Peyer's patch (tissue), 4 donors: ENCODE measurements around the gene LIMS2. TPM values are rescaled to one million over a fixed set of nuclear protein-coding genes. Genes with fewer than 3 reads are reported as not detected.
A peak's percentile ranks its signal among the peaks of the same experiment; 100 is the strongest.

Experiments
- DNase-seq, 3 donors: peaks; one replicate each; pipeline ENCODE4 v3.0.0-alpha.2; 2017 to 2019
- H3K27ac ChIP-seq, 4 donors: fragments of 200-600 bp; sonication (generic); one replicate each; pipeline ENCODE4 v1.5.1; 2016 to 2019
- H3K27me3 ChIP-seq, 2 donors: fragments of 200-600 bp; sonication (generic); one replicate each; pipeline ENCODE4 v1.5.1; 2019
- H3K36me3 ChIP-seq, 3 donors: fragments of 200-600 bp; sonication (generic); one replicate each; pipeline ENCODE4 v1.5.1; 2016 to 2019
- H3K4me1 ChIP-seq, 4 donors: fragments of 200-600 bp; sonication (generic); one replicate each; pipeline ENCODE4 v1.5.1; 2016 to 2019
- H3K4me3 ChIP-seq, 4 donors: fragments of 200-600 bp; sonication (generic); 1 replicate in 3 of 4; 2 replicates in 1 of 4; pipeline ENCODE4 v1.5.1; 2016 to 2019; ENCODE audit warnings: mild to moderate bottlenecking in 1 of 4
- H3K9me3 ChIP-seq, 4 donors: fragments of 200-600 bp; sonication (generic); one replicate each; pipeline ENCODE4 v1.5.1; 2016 to 2019; ENCODE audit warnings: mild to moderate bottlenecking in 1 of 4
- POLR2A ChIP-seq, 2 donors: fragments of 450-650 bp; IDR thresholded peaks; one replicate each; pipeline ENCODE4 v1.5.1; 2017; ENCODE audit warnings: antibody characterized with exemption in 2 of 2, mild to moderate bottlenecking in 2 of 2, moderate library complexity in 2 of 2
- total RNA-seq, 4 donors: library from RNA; depleted of rRNA; stranded (reverse); fragments of >200 nt; gene quantifications; one replicate each; pipeline ENCODE4 v1.1.0, GENCODE V29; 2016
- TF ChIP-seq, protein P1 (sequence below), 6 experiments: fragments of 450-650 bp in 4 of 6; fragments of 200-600 bp in 2 of 6; sonication (generic) in 1 of 6; IDR thresholded peaks; one replicate each; pipeline ENCODE4 v1.5.1; 2017 to 2019; ENCODE audit warnings: antibody characterized with exemption in 6 of 6, mild to moderate bottlenecking in 3 of 6, moderate library complexity in 1 of 6

The LIMS2 gene
- total RNA-seq, 4 donors from 2014 or later = 7.7 to 95.7 (median 21.9) TPM

DNA sequence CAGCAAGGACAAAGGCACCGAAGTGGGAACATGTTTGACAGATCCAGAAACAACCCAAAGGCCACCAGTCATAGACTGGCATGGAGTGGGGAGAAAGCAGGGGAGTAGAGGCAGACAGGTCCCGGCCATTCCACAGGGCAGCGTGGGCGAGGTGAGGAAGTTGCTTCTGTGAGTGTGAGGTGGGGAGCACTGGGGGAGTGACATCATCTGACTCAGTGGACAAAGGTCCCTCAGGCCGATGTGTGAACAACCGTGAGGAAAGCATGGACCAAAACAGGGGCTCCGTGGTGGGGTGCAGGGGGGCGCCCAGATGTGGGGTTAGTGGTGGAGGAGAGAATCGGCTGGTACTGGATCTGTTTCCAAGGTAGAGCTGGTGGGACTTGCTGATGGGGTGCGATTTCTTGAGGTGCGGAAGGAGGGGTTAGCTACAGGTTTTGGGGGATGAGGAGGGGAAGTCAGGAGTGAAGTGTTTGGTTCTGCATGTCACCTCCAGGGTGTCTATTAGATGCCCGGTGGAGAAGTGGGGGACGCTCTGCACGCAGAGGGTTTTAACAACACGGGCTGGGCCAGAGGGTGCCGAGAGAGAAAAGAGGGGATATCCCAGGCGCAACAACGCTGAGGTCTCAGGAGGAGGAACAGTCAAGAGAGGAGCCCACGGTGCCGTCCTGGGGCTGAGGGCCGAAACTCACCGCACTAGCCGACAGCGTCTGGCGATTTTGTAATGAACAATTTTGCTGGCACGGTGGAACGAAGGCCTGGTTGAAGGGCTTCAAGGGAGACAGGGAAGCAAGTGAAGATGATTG lies 23.4 kb upstream of the LIMS2 start:
- H3K9me3 ChIP-seq = no peaks in the 10 kb centered on the region
- no peak overlapping the region for H3K27ac ChIP-seq
- no peak for TF ChIP-seq POLR2A (IDR thresholded peaks at IDR 0.05)
- TF ChIP-seq, protein P1, sequence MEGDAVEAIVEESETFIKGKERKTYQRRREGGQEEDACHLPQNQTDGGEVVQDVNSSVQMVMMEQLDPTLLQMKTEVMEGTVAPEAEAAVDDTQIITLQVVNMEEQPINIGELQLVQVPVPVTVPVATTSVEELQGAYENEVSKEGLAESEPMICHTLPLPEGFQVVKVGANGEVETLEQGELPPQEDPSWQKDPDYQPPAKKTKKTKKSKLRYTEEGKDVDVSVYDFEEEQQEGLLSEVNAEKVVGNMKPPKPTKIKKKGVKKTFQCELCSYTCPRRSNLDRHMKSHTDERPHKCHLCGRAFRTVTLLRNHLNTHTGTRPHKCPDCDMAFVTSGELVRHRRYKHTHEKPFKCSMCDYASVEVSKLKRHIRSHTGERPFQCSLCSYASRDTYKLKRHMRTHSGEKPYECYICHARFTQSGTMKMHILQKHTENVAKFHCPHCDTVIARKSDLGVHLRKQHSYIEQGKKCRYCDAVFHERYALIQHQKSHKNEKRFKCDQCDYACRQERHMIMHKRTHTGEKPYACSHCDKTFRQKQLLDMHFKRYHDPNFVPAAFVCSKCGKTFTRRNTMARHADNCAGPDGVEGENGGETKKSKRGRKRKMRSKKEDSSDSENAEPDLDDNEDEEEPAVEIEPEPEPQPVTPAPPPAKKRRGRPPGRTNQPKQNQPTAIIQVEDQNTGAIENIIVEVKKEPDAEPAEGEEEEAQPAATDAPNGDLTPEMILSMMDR (IDR thresholded peaks at IDR 0.05) = no peak
- peaks cover 0 to 21% (median 14%) of the 10 kb centered on the region in 4 donors for H3K4me1 ChIP-seq
- H3K27me3 ChIP-seq = no peaks in the 10 kb centered on the region
- no peak for DNase-seq
- H3K36me3 ChIP-seq = no peaks in the 10 kb centered on the region
- no peak overlapping the region for H3K4me3 ChIP-seq

DNA sequence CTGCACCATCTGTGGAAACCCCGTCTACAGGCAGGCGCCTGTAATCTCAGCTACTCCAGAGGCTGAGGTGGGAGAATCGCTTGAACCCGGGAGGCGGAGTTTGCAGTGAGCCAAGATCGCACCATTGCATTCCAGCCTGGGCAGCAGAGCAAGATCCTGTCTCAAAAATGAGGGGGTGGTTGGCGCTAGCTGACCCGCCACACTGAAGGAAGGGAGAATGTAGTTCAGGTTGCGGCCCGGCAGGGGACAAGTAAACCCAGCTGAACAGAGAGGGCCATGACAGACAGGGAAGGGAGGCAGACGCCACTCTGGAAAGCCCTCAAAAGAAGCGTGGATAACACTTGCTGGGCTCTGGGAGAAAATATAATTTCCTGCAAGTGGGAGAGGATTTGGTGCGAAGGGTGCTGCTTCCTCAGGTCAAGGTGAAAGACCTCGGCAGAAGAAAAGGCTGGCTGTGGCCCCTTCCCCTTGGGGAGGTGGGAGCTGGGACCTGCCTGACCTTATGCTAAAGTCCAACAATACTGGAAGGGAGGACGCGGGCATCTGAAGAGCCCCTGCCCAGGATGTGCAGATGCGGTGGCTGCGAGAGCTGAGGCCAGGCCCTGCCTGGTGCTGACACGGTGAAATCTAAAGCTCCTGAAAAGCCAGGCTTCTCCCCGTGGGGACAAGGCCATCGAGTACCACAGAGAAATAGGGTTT lies 22.3 kb upstream of the LIMS2 start:
- no peak for DNase-seq
- no peak overlapping the region for H3K27ac ChIP-seq
- no peaks in the 10 kb centered on the region for H3K27me3 ChIP-seq
- H3K4me1 ChIP-seq = peaks cover 0 to 10% (median 7%) of the 10 kb centered on the region in 4 donors
- no peaks in the 10 kb centered on the region for H3K9me3 ChIP-seq
- no peak overlapping the region for H3K4me3 ChIP-seq
- TF ChIP-seq POLR2A (IDR thresholded peaks at IDR 0.05) = no peak
- TF ChIP-seq, protein P1 (IDR thresholded peaks at IDR 0.05) = no peak
- no peaks in the 10 kb centered on the region for H3K36me3 ChIP-seq

DNA sequence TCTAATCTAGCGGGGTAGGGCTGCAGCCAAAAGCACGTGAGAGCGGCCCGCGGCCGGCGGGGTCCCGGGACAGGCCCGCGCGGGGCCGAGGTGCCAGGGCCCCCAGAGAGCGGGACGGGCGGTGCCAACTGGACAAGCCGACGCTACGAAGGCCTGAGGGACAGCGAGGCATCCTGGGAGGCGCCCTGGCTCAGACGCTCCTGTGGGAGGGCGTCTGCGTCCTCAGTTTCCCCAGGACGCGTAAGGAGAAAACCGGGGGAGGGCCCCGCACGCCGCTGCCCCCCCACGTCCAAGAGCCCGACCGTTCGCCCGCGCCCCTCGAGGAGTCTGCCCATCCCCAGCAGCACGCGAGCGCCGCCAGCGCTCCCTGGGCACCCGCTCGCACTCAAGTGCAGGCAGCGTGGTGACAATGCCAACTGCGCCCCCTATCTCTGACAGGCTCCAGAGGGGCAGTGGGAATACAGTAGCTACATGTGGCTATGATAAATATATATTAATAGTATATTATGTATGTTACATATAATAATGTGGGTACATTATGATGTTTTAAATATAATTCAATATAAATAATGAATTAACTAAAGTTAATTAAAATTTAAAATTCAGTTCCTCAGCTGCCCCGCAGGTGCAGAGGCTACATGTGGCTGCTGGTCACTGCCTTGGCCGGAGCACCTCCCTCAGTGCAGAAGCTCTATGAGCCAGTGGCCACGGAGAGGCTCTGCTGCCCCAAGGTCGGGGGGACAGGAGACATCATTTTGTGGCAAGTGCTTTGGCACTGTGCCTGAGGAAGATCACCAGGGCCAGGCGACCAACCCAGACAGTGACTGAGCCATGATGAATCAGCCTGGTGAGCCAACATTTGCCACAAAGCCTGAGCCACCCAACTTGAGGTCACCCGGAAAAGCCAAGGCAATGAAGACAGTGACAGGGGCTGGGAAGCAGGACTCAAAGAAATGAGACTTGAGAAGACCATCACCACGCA lies 20.5 kb upstream of the LIMS2 start:
- H3K27ac ChIP-seq = no peak overlapping the region

DNA sequence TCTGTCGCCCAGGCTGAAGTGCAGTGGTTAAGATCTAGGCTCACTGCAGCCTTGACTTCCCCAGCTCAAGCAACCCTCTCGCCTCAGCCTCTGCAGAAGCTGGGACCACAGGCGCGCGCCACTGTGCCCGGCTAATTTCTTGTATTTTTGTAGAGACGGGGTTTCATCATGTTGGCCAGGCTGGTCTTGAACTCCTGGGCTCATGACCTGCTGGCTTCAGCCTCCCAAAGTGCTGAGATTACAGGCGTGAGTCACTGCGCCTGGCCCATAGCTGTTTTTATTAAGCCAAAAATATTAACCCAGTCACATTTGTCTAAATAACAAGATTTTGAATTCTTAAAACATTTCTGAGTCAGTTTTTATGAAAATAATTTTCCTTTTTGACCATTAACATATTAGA lies 19.7 kb upstream of the LIMS2 start:
- no peaks in the 10 kb centered on the region for H3K27me3 ChIP-seq
- no peaks in the 10 kb centered on the region for H3K36me3 ChIP-seq
- no peak for DNase-seq
- peaks cover 0 to 5% (median 2%) of the 10 kb centered on the region in 4 donors for H3K9me3 ChIP-seq
- H3K27ac ChIP-seq = no peak overlapping the region
- TF ChIP-seq, protein P1 (IDR thresholded peaks at IDR 0.05) = no peak
- TF ChIP-seq POLR2A (IDR thresholded peaks at IDR 0.05) = no peak
- H3K4me1 ChIP-seq = peaks cover 0 to 5% (median under 1%) of the 10 kb centered on the region in 4 donors
- H3K4me3 ChIP-seq = peak overlapping the region in 1 of 4 donors; percentile 23

More for the DNA sequence above, 20.5 kb upstream of the LIMS2 start:
- H3K27me3 ChIP-seq = no peaks in the 10 kb centered on the region
- peaks cover 0 to under 1% (median 0%) of the 10 kb centered on the region in 4 donors for H3K9me3 ChIP-seq
- H3K36me3 ChIP-seq = no peaks in the 10 kb centered on the region
- TF ChIP-seq, protein P1 (IDR thresholded peaks at IDR 0.05) = peak in 4 of 6 experiments; percentile 24 to 55 (median 38)
- TF ChIP-seq POLR2A (IDR thresholded peaks at IDR 0.05) = no peak
- peak overlapping the region; percentile 11 to 47 (median 30) for H3K4me3 ChIP-seq
- H3K4me1 ChIP-seq = peaks cover 0 to 5% (median 5%) of the 10 kb centered on the region in 4 donors
- DNase-seq = peak; percentile 70 to 76 (median 72)

DNA sequence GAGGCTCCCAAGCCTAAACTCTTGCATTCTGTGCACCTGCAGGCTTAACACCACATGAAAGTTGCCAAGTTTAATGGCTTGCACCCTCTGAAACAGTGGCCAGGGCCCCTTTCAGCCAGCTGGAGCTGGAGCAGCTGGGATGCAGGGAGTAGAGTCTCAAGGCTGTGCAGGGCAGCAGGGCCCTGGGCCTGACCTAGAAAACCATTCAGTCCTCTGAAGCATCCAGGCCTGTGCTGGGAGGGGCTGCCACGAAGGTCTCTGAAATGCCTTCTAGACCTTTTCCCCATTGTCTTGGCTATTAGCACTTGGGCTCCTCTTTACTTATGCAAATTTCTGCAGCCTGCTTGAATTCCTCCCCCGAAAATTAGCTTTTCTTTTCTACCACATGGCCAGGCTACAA lies 15.4 kb upstream of the LIMS2 start:
- H3K4me3 ChIP-seq = no peak overlapping the region
- no peak overlapping the region for H3K27ac ChIP-seq
- H3K4me1 ChIP-seq = peaks cover 0 to 4% (median 0%) of the 10 kb centered on the region in 4 donors
- no peaks in the 10 kb centered on the region for H3K36me3 ChIP-seq
- no peaks in the 10 kb centered on the region for H3K27me3 ChIP-seq
- peaks cover 0 to 5% (median 2%) of the 10 kb centered on the region in 4 donors for H3K9me3 ChIP-seq
- DNase-seq = no peak
- TF ChIP-seq, protein P1 (IDR thresholded peaks at IDR 0.05) = no peak
- no peak for TF ChIP-seq POLR2A (IDR thresholded peaks at IDR 0.05)
